NT2/D1 (cell line): ENCODE results near the gene LARGE1.
"Not testable (repeated sequence)": the region's sequence is repeated elsewhere in the genome, so short reads cannot be mapped to it uniquely, and the experiment has no call there.

Experiments
- DNase-seq: peaks from one replicate; pipeline ENCODE4 v3.0.0-alpha.2; 2011; ENCODE audit warnings: low read depth, low spot score
- H3K27me3 ChIP-seq: 2 replicates; pipeline ENCODE4 v1.6.0; 2011; ENCODE audit warnings: mild to moderate bottlenecking; ENCODE audit not compliant: insufficient read length, insufficient read depth
- H3K36me3 ChIP-seq: 2 replicates; pipeline ENCODE4 v1.6.1; 2011; ENCODE audit warnings: mild to moderate bottlenecking, low read length, mixed read lengths; ENCODE audit not compliant: insufficient read depth, insufficient read length
- H3K4me1 ChIP-seq: 2 replicates; pipeline ENCODE4 v1.5.1; 2011; ENCODE audit not compliant: insufficient read depth, insufficient read length
- H3K4me3 ChIP-seq: 2 replicates; pipeline ENCODE4 v1.5.1; 2011; ENCODE audit warnings: low read depth; ENCODE audit not compliant: insufficient read length
- H3K9ac ChIP-seq: 2 replicates; pipeline ENCODE4 v1.6.0; 2011; ENCODE audit warnings: low read depth; ENCODE audit not compliant: insufficient read length
- H3K9me3 ChIP-seq: 2 replicates; pipeline ENCODE4 v1.5.1; 2011; ENCODE audit warnings: mild to moderate bottlenecking, low read length; ENCODE audit not compliant: insufficient read depth
- SUZ12 ChIP-seq: IDR thresholded peaks from 2 replicates; pipeline ENCODE4 v1.6.1; 2011; ENCODE audit not compliant: insufficient read length, insufficient read depth; ENCODE audit errors: extremely low read depth
- YY1 ChIP-seq: IDR thresholded peaks from 2 replicates; pipeline ENCODE4 v1.6.1; 2011; ENCODE audit not compliant: insufficient read length, insufficient read depth
- ZNF274 ChIP-seq: IDR thresholded peaks from 2 replicates; pipeline ENCODE4 v1.6.1; 2011; ENCODE audit warnings: mild to moderate bottlenecking, low read depth, low read length

Gene LARGE1

DNA sequence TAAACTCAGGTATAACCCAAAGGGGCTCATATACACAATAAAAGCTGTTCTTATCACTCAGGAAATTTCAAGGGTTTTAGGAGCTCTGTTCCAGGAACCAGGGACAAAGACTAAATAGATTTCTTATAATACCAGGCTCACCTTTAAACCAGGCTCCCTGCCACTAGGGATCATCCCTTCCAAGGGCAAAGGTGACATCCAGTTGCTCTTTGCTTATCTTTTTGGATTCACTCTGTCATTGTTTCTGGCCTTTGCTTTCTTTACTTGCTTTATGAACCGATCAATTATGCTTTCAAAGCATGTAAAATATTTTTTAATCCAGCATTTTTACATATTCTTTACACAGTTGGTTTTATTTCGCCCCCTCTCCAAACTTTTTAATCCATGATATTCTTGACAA, 540.4 kb downstream of the LARGE1 start:
- no peaks in the 10 kb centered on the region for H3K27me3 ChIP-seq

DNA sequence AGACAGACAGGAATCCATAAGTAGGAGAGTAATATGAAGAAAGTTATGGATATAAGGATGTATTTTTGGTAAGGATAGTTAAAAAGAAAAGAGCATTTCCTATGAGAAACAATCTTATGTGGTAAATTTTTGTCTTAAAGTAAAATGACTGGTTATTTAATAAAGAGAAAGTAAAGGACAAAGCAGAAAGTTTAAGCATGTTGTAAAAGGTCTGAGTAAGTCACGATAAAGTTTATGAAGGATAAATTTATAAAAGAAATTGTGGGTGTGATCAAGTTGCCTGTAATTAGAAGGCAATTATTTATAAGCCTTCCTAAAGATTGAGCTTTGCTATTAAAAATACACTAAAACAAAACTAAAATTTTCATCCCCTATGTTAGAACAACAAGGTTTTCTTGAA, 547.4 kb downstream of the LARGE1 start:
- Histone ChIP-seq H3K4me3 (no peak overlapping the region), H3K9ac (no peak overlapping the region), H3K9me3 (peaks cover 12% of the 10 kb centered on the region), H3K4me1 (no peaks in the 10 kb centered on the region), H3K36me3 (no peaks in the 10 kb centered on the region), H3K27me3 (no peaks in the 10 kb centered on the region)
- TF ChIP-seq SUZ12 (no peak), ZNF274 (no peak), YY1 (no peak)
- DNase-seq, result no peak

More for the DNA sequence above, 540.4 kb downstream of the LARGE1 start:
- H3K9me3 ChIP-seq, result peaks cover 10% of the 10 kb centered on the region; the same call in 1 of the 2 replicates
- TF ChIP-seq ZNF274 (no peak), YY1 (no peak), SUZ12 (no peak)
- no peaks in the 10 kb centered on the region for H3K4me1 ChIP-seq
- H3K36me3 ChIP-seq, result peaks cover 6% of the 10 kb centered on the region
- no peak overlapping the region for H3K9ac ChIP-seq
- DNase-seq, result no peak
- no peak overlapping the region for H3K4me3 ChIP-seq

DNA sequence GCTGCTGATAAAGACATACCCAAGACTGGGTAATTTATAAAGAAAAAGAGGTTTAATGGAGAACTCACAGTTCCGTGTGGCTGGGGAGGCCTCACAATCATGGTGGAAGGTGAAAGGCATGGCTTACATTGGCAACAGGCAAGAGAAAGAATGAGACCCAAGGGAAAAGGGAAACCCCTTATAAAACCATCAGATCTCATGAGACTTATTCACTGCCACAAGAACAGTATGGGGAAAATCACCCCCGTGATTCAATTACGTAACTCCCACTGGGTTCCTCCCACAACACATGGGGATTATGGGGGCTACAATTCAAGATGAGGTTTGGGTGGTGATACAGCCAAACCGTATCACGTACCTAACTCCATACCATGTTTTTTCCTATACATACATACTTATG, 557.0 kb downstream of the LARGE1 start:
- not testable (repeated sequence) for H3K9ac ChIP-seq, H3K4me1 ChIP-seq, H3K9me3 ChIP-seq, H3K27me3 ChIP-seq, H3K36me3 ChIP-seq, DNase-seq, H3K4me3 ChIP-seq

DNA sequence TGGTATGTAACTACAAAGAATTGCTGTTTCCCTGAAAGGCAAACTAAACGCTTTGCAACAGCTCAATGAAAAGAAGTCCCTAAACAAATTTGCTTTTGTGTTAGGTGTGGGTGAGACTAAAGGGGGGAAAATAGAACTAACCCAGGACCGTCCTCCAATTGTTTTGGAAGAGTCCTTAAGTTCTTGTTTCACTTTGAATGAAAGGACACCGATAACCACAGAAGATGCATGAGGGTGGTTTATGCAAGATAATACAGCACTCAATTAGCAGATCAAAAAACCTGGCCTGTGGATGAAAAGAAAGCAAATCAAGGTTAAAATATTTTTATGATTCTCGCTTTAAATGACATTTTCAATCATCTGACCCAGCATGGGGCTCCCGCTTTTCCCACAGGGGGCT, 557.6 kb downstream of the LARGE1 start:
- Histone ChIP-seq H3K9ac (no peak overlapping the region), H3K36me3 (no peaks in the 10 kb centered on the region), H3K27me3 (no peaks in the 10 kb centered on the region), H3K4me1 (no peaks in the 10 kb centered on the region), H3K9me3 (no peaks in the 10 kb centered on the region), H3K4me3 (no peak overlapping the region)
- no peak for DNase-seq
- no peak for TF ChIP-seq SUZ12
- TF ChIP-seq ZNF274, result no peak
- no peak for TF ChIP-seq YY1

DNA sequence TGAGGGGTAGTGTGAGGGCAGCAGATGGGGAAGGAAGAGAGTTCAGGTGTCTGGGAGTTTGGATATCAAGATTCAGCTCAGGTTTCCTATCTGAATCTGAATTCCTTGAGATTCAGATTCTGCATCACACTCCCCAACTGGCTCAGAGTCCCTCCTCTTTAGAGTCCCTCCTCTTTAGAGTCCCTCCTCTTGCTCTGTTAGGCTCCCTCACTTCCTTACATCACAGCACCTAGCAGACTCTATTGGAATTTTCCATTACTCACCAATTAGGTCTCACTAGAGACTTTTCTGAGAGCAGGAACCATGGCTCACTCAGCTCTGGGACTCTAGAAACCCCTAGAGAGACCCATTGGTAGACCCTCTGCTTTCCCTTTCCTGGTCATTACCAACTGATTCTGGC, 558.7 kb downstream of the LARGE1 start:
- Histone ChIP-seq H3K4me1 (no peaks in the 10 kb centered on the region), H3K27me3 (no peaks in the 10 kb centered on the region), H3K9ac (no peak overlapping the region), H3K36me3 (no peaks in the 10 kb centered on the region), H3K9me3 (no peaks in the 10 kb centered on the region), H3K4me3 (no peak overlapping the region)
- TF ChIP-seq ZNF274 (no peak), YY1 (no peak), SUZ12 (no peak)
- no peak for DNase-seq

DNA sequence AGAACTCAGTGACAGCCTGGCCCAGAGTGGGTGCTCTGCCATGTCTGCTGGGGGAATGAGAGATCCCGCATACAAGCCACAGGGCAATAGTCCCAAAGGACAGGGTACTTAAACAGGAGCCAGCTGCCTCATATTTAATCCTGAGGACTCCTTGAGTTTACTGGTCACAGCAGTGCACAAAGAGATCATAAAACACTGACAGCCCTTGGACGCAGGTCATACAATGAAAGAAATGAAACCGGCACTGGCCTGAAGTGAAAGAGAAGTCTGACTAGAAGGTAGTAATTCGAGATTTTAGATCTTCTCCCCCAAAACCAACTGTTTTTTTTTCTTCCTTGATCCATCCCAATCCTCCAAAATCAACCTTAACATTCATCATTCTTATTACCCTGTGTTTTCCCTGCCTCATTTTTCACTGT, 562.3 kb downstream of the LARGE1 start:
- H3K36me3 ChIP-seq, result no peaks in the 10 kb centered on the region
- H3K27me3 ChIP-seq, result no peaks in the 10 kb centered on the region
- no peak for DNase-seq
- no peak for TF ChIP-seq YY1
- no peak for TF ChIP-seq ZNF274
- TF ChIP-seq SUZ12, result no peak
- no peaks in the 10 kb centered on the region for H3K4me1 ChIP-seq
- no peaks in the 10 kb centered on the region for H3K9me3 ChIP-seq
- no peak overlapping the region for H3K9ac ChIP-seq
- no peak overlapping the region for H3K4me3 ChIP-seq

DNA sequence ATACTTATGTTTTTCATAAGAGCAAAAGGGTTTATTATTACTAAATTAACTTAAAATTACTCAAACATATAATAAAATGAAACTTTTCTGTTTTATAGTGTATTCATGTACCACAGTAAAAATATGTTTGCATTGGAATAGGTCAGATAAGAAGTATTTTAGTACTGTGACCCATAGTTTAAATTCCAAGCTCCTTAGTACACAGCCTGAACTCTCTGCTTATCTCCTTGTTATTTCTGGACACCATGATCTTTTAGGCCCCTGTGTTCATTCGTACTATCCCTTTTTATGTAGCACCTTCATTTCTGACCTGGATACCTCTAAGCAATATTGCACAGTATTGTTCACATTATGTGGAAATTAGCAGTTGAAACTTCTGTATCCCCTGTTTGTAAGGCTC, 565.3 kb downstream of the LARGE1 start:
- DNase-seq, result no peak
- no peaks in the 10 kb centered on the region for H3K36me3 ChIP-seq

DNA sequence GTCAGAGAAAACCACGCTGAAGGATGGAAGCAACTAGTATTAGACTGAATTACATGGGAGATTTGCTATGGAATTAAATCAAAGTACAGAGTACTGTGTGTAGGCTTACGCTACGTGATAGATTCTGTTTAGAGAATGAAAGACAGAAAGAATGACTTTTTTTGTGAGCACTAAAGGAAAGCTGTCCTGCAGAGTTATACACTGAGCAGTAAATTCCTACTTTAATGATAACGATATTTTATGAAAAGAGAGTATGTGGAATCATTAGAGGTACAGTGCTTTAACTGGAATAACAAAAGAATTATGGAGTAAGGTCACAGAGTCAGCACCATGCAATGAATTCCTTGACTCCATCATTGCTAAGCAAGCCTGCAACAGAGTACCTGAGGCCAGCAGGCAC, 566.8 kb downstream of the LARGE1 start:
- Histone ChIP-seq H3K9ac (no peak overlapping the region), H3K4me3 (no peak overlapping the region), H3K36me3 (no peaks in the 10 kb centered on the region), H3K4me1 (no peaks in the 10 kb centered on the region), H3K9me3 (no peaks in the 10 kb centered on the region; the same call in 1 of the 2 replicates), H3K27me3 (no peaks in the 10 kb centered on the region)
- no peak for TF ChIP-seq ZNF274
- no peak for TF ChIP-seq SUZ12
- no peak for TF ChIP-seq YY1
- DNase-seq, result no peak

More for the DNA sequence above, 565.3 kb downstream of the LARGE1 start:
- no peaks in the 10 kb centered on the region for H3K9me3 ChIP-seq
- no peaks in the 10 kb centered on the region for H3K4me1 ChIP-seq
- no peak overlapping the region for H3K9ac ChIP-seq
- TF ChIP-seq YY1 (no peak), ZNF274 (no peak), SUZ12 (no peak)
- H3K4me3 ChIP-seq, result no peak overlapping the region
- H3K27me3 ChIP-seq, result no peaks in the 10 kb centered on the region
